GM12891 (cell line): ENCODE results near the gene MATN1.

ENCODE experiments used
- DNase-seq: peaks from one replicate; pipeline ENCODE4 v3.0.0; 2011; ENCODE audit warnings: low spot score; ENCODE audit not compliant: insufficient read length
- FAIRE-seq: peaks from 2 replicates; lab custom pipeline; 2011; peaks lifted over from hg19 to GRCh38; lab: Jason Lieb, UNC
- PAX5 ChIP-seq: IDR thresholded peaks from 2 replicates; pipeline ENCODE4 v1.6.1; 2011; ENCODE audit warnings: low read length, moderate library complexity, mild to moderate bottlenecking; ENCODE audit not compliant: insufficient read depth, severe bottlenecking
- POLR2A ChIP-seq: IDR thresholded peaks from 2 replicates; pipeline ENCODE4 v1.6.1; 2011; ENCODE audit warnings: low read depth, low read length, control low read depth
- POLR2AphosphoS5 ChIP-seq: IDR thresholded peaks from 2 replicates; pipeline ENCODE4 v1.6.1; 2011; ENCODE audit warnings: low read depth, low read length, control low read depth
- POU2F2 ChIP-seq: IDR thresholded peaks from 2 replicates; pipeline ENCODE4 v1.6.1; 2011; ENCODE audit warnings: low read depth, mild to moderate bottlenecking, control low read depth, low read length, moderate library complexity
- SPI1 ChIP-seq: IDR thresholded peaks from 2 replicates; pipeline ENCODE4 v1.6.1; 2011; ENCODE audit warnings: low read depth, low read length, control low read depth
- TAF1 ChIP-seq: IDR thresholded peaks from 2 replicates; pipeline ENCODE4 v1.6.1; 2011; ENCODE audit warnings: low read depth, low read length, control low read depth

MATN1 gene

DNA sequence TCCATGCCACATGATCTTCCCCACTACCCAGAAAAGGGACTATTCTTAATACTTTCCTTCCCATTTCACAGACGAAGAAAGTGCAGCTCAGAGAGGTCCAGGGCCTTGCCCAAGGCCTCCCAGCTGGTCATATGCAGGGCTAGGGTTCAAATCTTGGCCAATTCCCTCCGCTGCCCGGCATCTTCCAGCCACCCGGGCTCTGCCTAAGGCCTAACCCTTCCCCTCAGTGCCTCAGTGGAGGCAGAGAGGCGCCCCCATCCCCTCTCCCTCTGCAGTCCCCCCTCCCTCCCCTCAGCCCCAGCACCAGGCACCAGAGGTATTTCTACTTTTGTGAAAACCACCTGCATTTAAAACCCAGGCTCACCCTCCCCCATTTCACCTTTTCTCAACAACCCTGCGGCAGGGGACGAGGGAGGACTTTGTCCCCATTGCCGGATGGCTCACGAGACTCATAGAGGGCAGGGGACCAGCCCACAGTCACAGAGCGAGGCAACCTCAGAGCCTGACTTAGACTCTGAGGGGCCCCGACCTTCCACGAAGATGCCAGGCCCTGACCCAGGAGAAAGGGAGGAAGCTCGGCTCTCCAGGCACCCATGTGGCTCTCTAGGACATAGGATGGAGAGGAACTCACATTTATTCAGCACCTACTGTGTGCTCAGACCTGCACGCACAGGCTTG, 21.9 kb upstream of the MATN1 start:
- no peak for DNase-seq
- TF ChIP-seq PAX5 (no peak), POLR2A (no peak), TAF1 (no peak)
- peak; percentile 9 for FAIRE-seq

- peak; percentile 11; the same call in 1 of the 2 replicates for TF ChIP-seq POU2F2
- no peak for TF ChIP-seq SPI1
- TF ChIP-seq POLR2AphosphoS5: peak; percentile 82
- TF ChIP-seq PAX5: no peak
- peak; percentile 13; the same call in 1 of the 2 replicates for TF ChIP-seq TAF1
- TF ChIP-seq POLR2A: peak; percentile 70
- DNase-seq (no peak), FAIRE-seq (no peak)
Measured at GRCh38 chr1:30744060-30744756, 20.8 kb upstream of the MATN1 start.

DNA sequence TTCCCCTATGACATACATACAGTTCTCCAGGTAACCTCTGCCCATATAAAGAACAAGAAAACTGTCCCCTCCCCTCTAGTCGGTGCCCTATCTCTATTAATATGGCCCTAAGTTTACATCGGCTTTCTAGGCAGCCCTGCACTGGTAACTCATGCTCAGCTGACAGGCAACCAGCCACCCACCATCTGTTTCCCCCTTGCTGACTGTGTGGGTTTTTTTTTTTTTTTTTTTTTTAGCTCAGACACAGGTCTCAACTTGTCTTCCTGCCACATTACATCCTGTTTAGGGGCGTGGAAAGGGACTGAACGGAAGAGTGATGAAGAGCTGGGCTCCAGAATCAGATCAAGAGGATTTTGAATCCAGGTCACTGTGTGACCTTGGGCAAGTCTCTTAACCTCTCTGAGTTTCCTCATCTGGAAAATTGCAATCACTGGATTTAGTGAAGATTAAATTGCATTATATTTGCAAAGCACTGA, 20.2 kb upstream of the MATN1 start:
- peak; percentile 74 for DNase-seq
- FAIRE-seq: peak; percentile 92
- TF ChIP-seq POLR2A: no peak; the same call in 1 of the 2 replicates
- no peak for TF ChIP-seq POU2F2
- TF ChIP-seq POLR2AphosphoS5: no peak
- no peak for TF ChIP-seq PAX5
- no peak for TF ChIP-seq SPI1
- TF ChIP-seq TAF1: no peak

- FAIRE-seq (peak; percentile 9), DNase-seq (no peak)
- TF ChIP-seq SPI1 (no peak), POU2F2 (no peak), PAX5 (no peak), TAF1 (no peak), POLR2AphosphoS5 (no peak), POLR2A (no peak)
Measured at GRCh38 chr1:30742963-30743559, 19.7 kb upstream of the MATN1 start.

DNA sequence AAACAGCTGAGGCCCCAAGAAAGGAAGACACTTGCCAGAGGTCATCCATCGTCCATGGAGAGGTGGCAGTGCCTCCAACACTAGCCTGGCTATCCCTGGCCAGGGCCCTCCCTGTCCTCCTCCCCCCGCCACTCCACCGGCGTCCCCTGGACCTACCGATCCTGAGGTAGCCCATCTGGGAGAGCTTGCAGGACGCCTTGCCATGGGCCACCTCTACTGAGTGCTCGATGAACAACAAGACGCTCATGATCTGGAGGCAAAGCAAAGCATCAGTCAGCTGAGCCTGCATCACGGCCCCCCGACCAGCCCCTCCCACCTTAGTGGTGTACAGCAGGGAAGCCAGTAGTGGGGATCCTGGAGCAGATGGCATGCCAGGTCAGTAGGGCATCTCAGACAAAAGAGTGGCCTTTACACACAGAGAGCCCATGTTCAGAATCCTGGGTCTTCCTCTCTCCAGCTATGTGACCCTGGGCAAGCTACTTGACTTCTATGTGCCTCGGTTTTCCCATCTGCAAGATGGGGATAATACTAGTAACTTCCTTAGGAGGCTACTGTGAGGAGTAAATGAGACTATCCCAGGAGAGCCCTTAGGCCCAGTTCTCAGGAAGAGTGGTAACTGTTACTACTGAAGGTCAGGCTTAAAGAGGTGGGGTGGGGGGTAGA, 19.0 kb upstream of the MATN1 start:
- no peak for DNase-seq
- TF ChIP-seq SPI1: no peak
- no peak for TF ChIP-seq TAF1
- TF ChIP-seq POU2F2: no peak
- no peak for TF ChIP-seq POLR2A
- TF ChIP-seq POLR2AphosphoS5: no peak
- no peak for TF ChIP-seq PAX5
- FAIRE-seq: peak; percentile 9

DNA sequence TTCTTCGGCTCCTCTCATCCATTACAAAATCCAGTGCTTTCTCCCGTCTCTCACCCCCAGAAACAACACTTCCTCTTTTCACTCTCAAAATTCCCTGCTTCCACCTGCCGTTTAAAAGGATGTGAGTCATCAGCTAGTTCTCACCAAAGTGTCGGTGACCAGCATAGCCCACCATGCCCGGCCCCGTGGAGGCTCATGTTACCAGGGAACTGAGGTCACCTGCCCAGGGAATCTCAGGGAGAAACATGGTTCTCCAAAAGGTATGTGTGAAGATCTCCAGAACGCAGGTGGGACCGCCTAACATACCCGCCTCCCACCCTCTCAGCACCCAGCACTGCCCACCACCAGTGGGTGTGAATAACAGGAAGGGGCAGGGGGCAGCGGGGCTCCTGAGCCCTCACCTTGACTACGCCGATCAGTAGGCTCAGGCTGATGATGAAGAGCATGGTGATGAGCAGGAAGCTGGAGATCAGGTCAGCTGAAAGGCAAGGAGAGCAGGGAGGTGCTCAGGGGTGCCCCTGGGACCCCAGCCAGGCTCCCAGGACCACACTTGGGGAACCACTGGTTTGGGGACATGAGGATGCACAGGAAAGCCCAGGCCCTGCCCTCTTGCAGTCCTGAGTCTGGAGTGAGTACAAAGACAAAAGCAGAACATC, 18.0 kb upstream of the MATN1 start:
- FAIRE-seq: peak; percentile 71
- DNase-seq: no peak
- TF ChIP-seq POLR2AphosphoS5 (no peak), SPI1 (peak; percentile 94)

GRCh38 chr1:30740251-30741238, 17.2 kb upstream of the MATN1 start:
- TF ChIP-seq POLR2AphosphoS5: no peak; the same call in 1 of the 2 replicates
- TF ChIP-seq TAF1: no peak
- no peak for TF ChIP-seq POLR2A
- TF ChIP-seq PAX5: no peak
- TF ChIP-seq POU2F2: no peak
- no peak for TF ChIP-seq SPI1
- no peak for DNase-seq
- FAIRE-seq: peak; percentile 62

GRCh38 chr1:30739601-30740000, 16.2 kb upstream of the MATN1 start:
- no peak for FAIRE-seq
- DNase-seq: no peak
- TF ChIP-seq POU2F2 (no peak), POLR2A (no peak), PAX5 (no peak), POLR2AphosphoS5 (no peak), SPI1 (no peak), TAF1 (no peak)
